Measurements from ENCODE around the gene PDE3A. TPM values are rescaled to one million over a fixed set of nuclear protein-coding genes. Genes with fewer than 3 reads are reported as not detected.
A peak's percentile ranks its signal among the peaks of the same experiment; 100 is the strongest.

Gene PDE3A
- total RNA-seq, 1 donor: 14.8 TPM

GRCh38 chr12:20415641-20416040 is 47.3 kb downstream of the PDE3A start:
- DNase-seq (ENCODE audit: insufficient read length, low spot score, missing footprints): no peak
- H3K36me3 ChIP-seq (ENCODE audit: insufficient read depth, low read length): no peaks in the 10 kb centered on the region

DNA sequence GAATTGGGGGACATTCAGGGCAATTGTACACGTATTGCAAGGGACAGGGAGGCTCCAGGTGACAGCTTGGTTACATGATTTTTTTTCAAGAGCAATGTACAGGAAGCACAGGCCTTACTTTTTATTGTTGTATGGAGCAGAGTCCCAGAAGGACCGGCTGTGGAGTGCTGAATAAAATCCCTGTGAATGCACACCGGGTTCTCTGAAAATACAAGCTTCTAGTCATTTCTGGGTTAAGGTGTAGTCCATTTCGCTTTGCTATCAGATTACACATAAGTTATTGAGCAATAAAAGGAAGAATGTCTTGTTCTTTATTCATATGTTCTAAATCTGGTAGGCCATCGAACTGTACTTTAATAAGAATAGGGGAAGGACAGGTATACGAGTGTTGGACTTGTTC is 52.2 kb downstream of the PDE3A start:
- no peaks in the 10 kb centered on the region for H3K36me3 ChIP-seq (ENCODE audit: insufficient read depth, low read length)
- H3K4me1 ChIP-seq (ENCODE audit: insufficient read depth, low read length): peaks cover 2% of the 10 kb centered on the region
- peaks cover 38% of the 10 kb centered on the region for H3K79me2 ChIP-seq (ENCODE audit: insufficient read depth, low read length)
- peak overlapping the region; percentile 12 for H2AFZ ChIP-seq (ENCODE audit: low read length)
- H3K4me3 ChIP-seq (ENCODE audit: insufficient read depth, low read length): no peak overlapping the region
- H4K20me1 ChIP-seq (ENCODE audit: insufficient read depth, low read length): no peaks in the 10 kb centered on the region
- no peak for DNase-seq (ENCODE audit: insufficient read length, low spot score, missing footprints)
- no peak overlapping the region for H3K27ac ChIP-seq (ENCODE audit: low read depth, low read length)
- H3K9me3 ChIP-seq (ENCODE audit: low read depth, low read length): no peaks in the 10 kb centered on the region
- H3K4me2 ChIP-seq (ENCODE audit: insufficient read depth, low read length): no peak overlapping the region
- TF ChIP-seq CTCF (IDR thresholded peaks at IDR 0.05; ENCODE audit: extremely low read depth, low read depth, low read length): no peak
- no peaks in the 10 kb centered on the region for H3K27me3 ChIP-seq (ENCODE audit: insufficient read depth, low read length)

More at GRCh38 chr12:20415641-20416040, 47.3 kb downstream of the PDE3A start:
- Histone ChIP-seq H2AFZ (ENCODE audit: low read length) (no peak overlapping the region), H3K4me1 (ENCODE audit: insufficient read depth, low read length) (peaks cover 3% of the 10 kb centered on the region), H3K4me2 (ENCODE audit: insufficient read depth, low read length) (no peak overlapping the region), H3K4me3 (ENCODE audit: insufficient read depth, low read length) (no peak overlapping the region), H3K9me3 (ENCODE audit: low read depth, low read length) (no peaks in the 10 kb centered on the region), H3K27me3 (ENCODE audit: insufficient read depth, low read length) (no peaks in the 10 kb centered on the region), H3K79me2 (ENCODE audit: insufficient read depth, low read length) (peaks cover 61% of the 10 kb centered on the region), H4K20me1 (ENCODE audit: insufficient read depth, low read length) (no peaks in the 10 kb centered on the region), H3K27ac (ENCODE audit: low read depth, low read length) (no peak overlapping the region)
- no peak for TF ChIP-seq CTCF (IDR thresholded peaks at IDR 0.05; ENCODE audit: extremely low read depth, low read depth, low read length)

DNA sequence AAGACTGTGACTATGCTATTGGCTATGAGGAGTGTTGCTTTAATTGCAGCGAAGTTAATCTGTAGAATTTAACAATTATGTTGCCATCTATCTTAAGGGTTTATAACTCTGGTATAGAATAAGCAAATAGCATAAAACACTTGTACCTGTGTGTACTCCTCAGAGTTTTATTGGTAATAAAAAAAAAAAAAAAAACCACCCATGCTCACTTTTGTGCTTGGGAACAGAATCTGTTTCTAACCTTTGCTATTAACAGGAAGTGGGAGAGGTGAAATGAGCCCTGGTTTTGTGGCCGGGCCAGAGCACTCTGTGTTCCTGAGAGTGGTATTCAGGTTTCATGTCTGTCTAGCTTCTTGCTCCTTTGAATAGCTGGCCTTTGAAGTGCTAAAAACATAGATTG is 53.1 kb downstream of the PDE3A start:
- no peak for TF ChIP-seq CTCF (IDR thresholded peaks at IDR 0.05; ENCODE audit: extremely low read depth, low read depth, low read length)

DNA sequence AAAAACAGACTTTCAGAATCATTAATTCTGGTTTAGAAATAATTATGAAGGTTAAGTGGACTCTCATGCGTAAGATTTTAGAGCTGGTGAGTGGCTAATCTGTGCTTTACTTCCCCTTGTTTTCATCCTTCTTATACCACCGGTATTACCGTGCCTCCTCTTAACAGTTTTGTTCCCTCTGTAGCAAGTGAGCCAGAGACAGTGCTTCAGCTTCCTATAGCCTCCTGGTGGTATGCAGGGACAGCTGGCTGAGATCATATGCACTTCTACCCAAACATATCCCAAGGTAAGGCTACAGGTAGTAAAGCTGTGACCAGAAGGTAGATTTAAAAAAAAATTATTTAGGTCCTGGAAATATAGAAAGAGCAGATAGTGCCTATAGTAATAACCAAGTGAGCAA is 55.2 kb downstream of the PDE3A start:
- DNase-seq (ENCODE audit: insufficient read length, low spot score, missing footprints): peak; percentile 73
- Histone ChIP-seq H4K20me1 (ENCODE audit: insufficient read depth, low read length) (no peaks in the 10 kb centered on the region), H3K4me3 (ENCODE audit: insufficient read depth, low read length) (no peak overlapping the region), H3K4me2 (ENCODE audit: insufficient read depth, low read length) (no peak overlapping the region), H3K27ac (ENCODE audit: low read depth, low read length) (no peak overlapping the region), H3K27me3 (ENCODE audit: insufficient read depth, low read length) (no peaks in the 10 kb centered on the region), H3K4me1 (ENCODE audit: insufficient read depth, low read length) (peaks cover 2% of the 10 kb centered on the region), H2AFZ (ENCODE audit: low read length) (peak overlapping the region; percentile 52), H3K36me3 (ENCODE audit: insufficient read depth, low read length) (no peaks in the 10 kb centered on the region), H3K79me2 (ENCODE audit: insufficient read depth, low read length) (peaks cover 21% of the 10 kb centered on the region), H3K9me3 (ENCODE audit: low read depth, low read length) (no peaks in the 10 kb centered on the region)
- no peak for TF ChIP-seq CTCF (IDR thresholded peaks at IDR 0.05; ENCODE audit: extremely low read depth, low read depth, low read length)

More for the DNA sequence above, 53.1 kb downstream of the PDE3A start:
- Histone ChIP-seq H3K36me3 (ENCODE audit: insufficient read depth, low read length) (no peaks in the 10 kb centered on the region), H3K79me2 (ENCODE audit: insufficient read depth, low read length) (peaks cover 30% of the 10 kb centered on the region), H4K20me1 (ENCODE audit: insufficient read depth, low read length) (no peaks in the 10 kb centered on the region), H3K27me3 (ENCODE audit: insufficient read depth, low read length) (no peaks in the 10 kb centered on the region), H3K4me1 (ENCODE audit: insufficient read depth, low read length) (peaks cover 2% of the 10 kb centered on the region), H3K27ac (ENCODE audit: low read depth, low read length) (no peak overlapping the region), H2AFZ (ENCODE audit: low read length) (no peak overlapping the region), H3K9me3 (ENCODE audit: low read depth, low read length) (no peaks in the 10 kb centered on the region), H3K4me2 (ENCODE audit: insufficient read depth, low read length) (no peak overlapping the region), H3K4me3 (ENCODE audit: insufficient read depth, low read length) (no peak overlapping the region)
- no peak for DNase-seq (ENCODE audit: insufficient read length, low spot score, missing footprints)

Measured in osteoblast (primary cell).